OCI-LY3 (cell line): Measurements from ENCODE around the gene TAS1R1.
A peak's percentile ranks its signal among the peaks of the same experiment; 100 is the strongest.

Experiments
- H2AFZ ChIP-seq: fragments of 200-600, 300-600 bp; shearing (Covaris generic); 2 replicates; pipeline ENCODE4 v1.6.0; 2014; ENCODE audit warnings: antibody characterized with exemption, low read depth, low read length
- H3K27ac ChIP-seq: fragments of 200-600, 300-600 bp; sonication (generic); 2 replicates; pipeline ENCODE4 v1.5.1; 2014; ENCODE audit warnings: mild to moderate bottlenecking, low read length, moderate library complexity, mixed read lengths
- H3K27me3 ChIP-seq: fragments of 200-600, 300-600 bp; sonication (generic); 2 replicates; pipeline ENCODE4 v1.6.1; 2014; ENCODE audit warnings: low read depth, low read length, mixed read lengths
- H3K36me3 ChIP-seq: fragments of 200-600, 300-600 bp; sonication (generic); replicated peaks from 2 replicates; pipeline ENCODE3; 2014; ENCODE audit warnings: low read depth, low read length, mixed read lengths
- H3K4me1 ChIP-seq: fragments of 300-600, 200-600 bp; sonication (generic); 2 replicates; pipeline ENCODE4 v1.6.1; 2014; ENCODE audit warnings: low read length, mixed read lengths
- H3K4me2 ChIP-seq: fragments of 200-600, 300-600 bp; sonication (generic); 2 replicates; pipeline ENCODE4 v1.6.1; 2014; ENCODE audit warnings: low read length, mixed read lengths
- H3K4me3 ChIP-seq: fragments of 300-600, 200-600 bp; sonication (generic); 2 replicates; pipeline ENCODE4 v1.5.1; 2014; ENCODE audit warnings: antibody characterized with exemption, mild to moderate bottlenecking, low read length, moderate library complexity
- H3K79me2 ChIP-seq: fragments of 300-600, 200-600 bp; shearing (Covaris generic); 2 replicates; pipeline ENCODE4 v1.6.1; 2014; ENCODE audit warnings: mild to moderate bottlenecking, low read length, mixed read lengths
- H3K9ac ChIP-seq: fragments of 300-600, 200-600 bp; shearing (Covaris generic); 2 replicates; pipeline ENCODE4 v1.6.0; 2014; ENCODE audit warnings: mild to moderate bottlenecking, low read length, moderate library complexity
- H3K9me3 ChIP-seq: fragments of 200-600, 300-600 bp; shearing (Covaris generic); 2 replicates; pipeline ENCODE4 v1.6.1; 2014; ENCODE audit warnings: low read length, mixed read lengths; ENCODE audit not compliant: insufficient read depth
- H4K20me1 ChIP-seq: fragments of 200-600, 300-600 bp; sonication (generic); 2 replicates; pipeline ENCODE4 v1.6.1; 2016; ENCODE audit warnings: low read length, mixed read lengths; ENCODE audit not compliant: insufficient read depth
- EZH2phosphoT487 ChIP-seq: fragments of 200-600 bp; shearing (Covaris generic); IDR thresholded peaks from 2 replicates; pipeline ENCODE4 v1.6.1; 2018; ENCODE audit warnings: antibody characterized with exemption, mixed run types, low read depth
- TF ChIP-seq, protein P1 (sequence below): fragments of 200-600, 300-600 bp; sonication (generic); IDR thresholded peaks from 2 replicates; pipeline ENCODE4 v1.5.1; 2014; ENCODE audit warnings: antibody characterized with exemption, low read length, low read depth

Gene TAS1R1

DNA sequence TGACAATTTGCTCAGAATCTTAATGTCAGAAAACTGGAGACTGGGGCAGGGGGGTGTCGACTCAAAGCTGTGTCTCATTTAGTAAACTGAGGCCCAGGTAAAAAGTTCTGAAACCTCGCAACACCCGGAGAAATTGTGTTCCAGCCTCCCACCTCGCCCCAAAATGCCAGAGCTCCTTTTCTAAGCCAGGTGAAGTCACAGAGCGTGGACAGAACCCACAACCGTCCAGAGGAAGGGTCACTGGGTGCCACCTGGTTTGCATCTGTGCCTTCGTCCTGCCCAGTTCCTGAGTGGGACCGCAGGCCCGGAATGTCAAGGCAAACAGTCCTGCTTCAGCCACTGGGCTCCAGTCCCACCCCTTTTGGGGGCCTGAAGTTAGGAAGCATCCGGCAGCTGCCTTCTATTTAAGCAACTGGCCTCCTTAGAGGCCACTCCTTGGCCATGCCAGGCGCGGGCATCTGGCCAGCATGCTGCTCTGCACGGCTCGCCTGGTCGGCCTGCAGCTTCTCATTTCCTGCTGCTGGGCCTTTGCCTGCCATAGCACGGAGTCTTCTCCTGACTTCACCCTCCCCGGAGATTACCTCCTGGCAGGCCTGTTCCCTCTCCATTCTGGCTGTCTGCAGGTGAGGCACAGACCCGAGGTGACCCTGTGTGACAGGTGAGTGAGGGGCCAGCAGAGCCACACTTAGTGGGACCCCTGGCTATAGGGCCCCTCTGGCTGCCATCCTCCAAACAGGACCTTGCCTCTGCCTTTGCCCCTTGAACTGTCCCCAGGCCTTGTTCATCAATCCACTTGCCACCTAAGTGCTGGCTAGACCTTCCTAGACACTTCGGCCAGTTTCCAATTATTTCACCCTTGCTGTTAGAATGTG is at the start of gene TAS1R1:
Gene TAS1R1, plus strand, starts transcription at position 401 of the 872 bp plus-strand sequence. Its CDS starts 67 bp downstream, at position 468.
- peak within 1 kb of the TSS; percentile 40 for H3K27ac ChIP-seq
- peaks cover 11% of the 10 kb centered on the region for H3K4me1 ChIP-seq
- peak within 1 kb of the TSS; percentile 77 for H3K9ac ChIP-seq
- no peaks in the 10 kb centered on the region for H3K36me3 ChIP-seq
- H4K20me1 ChIP-seq = no peaks in the 10 kb centered on the region
- H3K79me2 ChIP-seq = peaks cover 31% of the 10 kb centered on the region
- peak within 1 kb of the TSS; percentile 85 for H3K4me2 ChIP-seq
- no peaks in the 10 kb centered on the region for H3K27me3 ChIP-seq
- TF ChIP-seq, protein P1, sequence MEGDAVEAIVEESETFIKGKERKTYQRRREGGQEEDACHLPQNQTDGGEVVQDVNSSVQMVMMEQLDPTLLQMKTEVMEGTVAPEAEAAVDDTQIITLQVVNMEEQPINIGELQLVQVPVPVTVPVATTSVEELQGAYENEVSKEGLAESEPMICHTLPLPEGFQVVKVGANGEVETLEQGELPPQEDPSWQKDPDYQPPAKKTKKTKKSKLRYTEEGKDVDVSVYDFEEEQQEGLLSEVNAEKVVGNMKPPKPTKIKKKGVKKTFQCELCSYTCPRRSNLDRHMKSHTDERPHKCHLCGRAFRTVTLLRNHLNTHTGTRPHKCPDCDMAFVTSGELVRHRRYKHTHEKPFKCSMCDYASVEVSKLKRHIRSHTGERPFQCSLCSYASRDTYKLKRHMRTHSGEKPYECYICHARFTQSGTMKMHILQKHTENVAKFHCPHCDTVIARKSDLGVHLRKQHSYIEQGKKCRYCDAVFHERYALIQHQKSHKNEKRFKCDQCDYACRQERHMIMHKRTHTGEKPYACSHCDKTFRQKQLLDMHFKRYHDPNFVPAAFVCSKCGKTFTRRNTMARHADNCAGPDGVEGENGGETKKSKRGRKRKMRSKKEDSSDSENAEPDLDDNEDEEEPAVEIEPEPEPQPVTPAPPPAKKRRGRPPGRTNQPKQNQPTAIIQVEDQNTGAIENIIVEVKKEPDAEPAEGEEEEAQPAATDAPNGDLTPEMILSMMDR = no peak
- no peak for TF ChIP-seq EZH2phosphoT487
- peak within 1 kb of the TSS; percentile 100 for H3K4me3 ChIP-seq
- peak within 1 kb of the TSS; percentile 82 for H2AFZ ChIP-seq
- no peaks in the 10 kb centered on the region for H3K9me3 ChIP-seq

DNA sequence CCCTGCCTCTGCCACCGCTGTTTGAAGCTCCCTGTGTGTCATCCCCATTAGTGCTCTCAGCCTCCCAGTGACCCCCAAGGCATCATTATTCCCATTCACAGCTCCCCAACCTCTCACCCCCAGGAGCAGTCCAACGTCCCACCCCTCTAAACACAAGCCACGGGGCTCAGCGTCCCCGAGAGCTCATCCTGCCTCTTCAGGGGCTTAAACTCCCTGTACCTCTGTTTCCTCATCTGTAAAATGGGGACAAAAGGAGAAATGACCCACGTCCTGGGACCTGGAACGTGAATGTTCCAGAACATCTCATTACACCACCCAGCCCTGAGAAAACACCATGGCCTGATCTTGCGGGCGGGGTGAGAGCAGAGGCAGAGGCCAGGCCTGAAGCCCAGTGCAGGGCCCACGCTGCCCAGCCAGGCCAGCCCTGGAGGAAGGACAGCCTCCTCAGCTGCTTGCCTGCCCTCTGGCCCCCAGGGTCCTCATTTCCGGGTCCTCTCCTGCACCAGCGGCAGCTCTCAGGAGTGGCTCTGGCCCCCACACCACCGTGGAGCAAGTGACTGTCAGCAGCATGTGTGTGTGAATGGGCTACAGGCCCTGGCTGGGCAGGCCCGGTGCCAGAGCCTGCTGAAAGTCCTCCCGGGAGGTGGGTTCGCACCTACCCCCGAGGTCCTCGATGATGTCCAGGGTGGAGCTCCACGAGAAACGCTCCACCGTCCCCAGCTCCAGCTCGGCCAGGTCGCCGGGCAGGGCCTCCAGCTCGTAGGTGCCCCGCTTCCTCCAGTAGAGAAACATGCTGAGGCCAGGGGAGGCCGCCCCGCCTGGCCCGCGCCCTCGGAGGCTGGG is 49.5 kb upstream of the TAS1R1 start:
- Histone ChIP-seq H3K4me1 (no peaks in the 10 kb centered on the region), H3K9me3 (no peaks in the 10 kb centered on the region), H3K9ac (no peak overlapping the region), H3K27me3 (0 out of 2 replicates have a peak, but pooled peaks cover 3% of the 10 kb centered on the region), H3K4me3 (no peak overlapping the region), H4K20me1 (no peaks in the 10 kb centered on the region), H3K36me3 (no peaks in the 10 kb centered on the region), H3K27ac (no peak overlapping the region), H2AFZ (no peak overlapping the region), H3K4me2 (no peak overlapping the region), H3K79me2 (no peaks in the 10 kb centered on the region)
- TF ChIP-seq, protein P1 = no peak
- TF ChIP-seq EZH2phosphoT487 = no peak

DNA sequence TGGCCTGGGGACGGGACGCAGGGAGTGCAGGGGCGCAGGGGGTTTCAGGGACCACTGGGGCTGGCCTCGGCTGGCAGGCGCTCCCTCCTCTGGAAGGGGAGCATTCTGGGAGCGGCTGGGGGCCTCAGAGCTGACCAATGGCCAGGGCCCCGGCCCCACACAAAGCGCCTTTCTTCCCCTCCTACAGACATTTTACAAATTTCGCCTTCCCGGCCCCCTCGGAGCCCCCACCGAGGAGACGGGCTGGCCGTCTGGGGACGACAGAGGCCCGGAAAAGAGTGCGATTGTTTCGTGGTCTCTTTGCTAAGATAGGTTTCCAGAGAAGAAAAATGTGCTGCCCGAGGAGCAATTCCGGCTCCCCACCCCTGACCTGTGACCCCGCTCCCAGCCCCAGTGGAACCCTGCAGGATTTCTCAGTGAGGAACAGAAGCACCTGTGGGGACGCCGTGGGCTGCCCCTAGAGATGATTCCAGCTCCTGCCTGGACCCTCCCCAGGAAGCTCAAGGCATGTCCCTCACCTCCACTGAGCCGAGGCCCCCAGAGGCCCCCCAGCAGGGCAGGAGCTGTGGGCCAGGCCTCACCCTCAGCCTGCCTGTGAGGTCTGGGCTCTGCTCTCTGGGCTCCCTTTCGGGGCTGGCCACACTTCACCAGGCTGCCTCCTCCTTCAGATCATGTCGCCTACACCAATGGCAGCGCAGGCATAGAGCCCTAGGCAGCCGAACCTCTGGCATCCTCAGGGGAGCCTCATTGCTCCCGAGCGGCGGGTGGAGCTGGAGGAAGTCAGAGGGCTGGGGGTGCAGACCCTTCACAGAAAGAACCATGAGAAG is 48.7 kb upstream of the TAS1R1 start:
- no peaks in the 10 kb centered on the region for H3K4me1 ChIP-seq
- H3K9ac ChIP-seq = no peak overlapping the region
- H3K79me2 ChIP-seq = no peaks in the 10 kb centered on the region
- H2AFZ ChIP-seq = no peak overlapping the region
- no peak overlapping the region for H3K27ac ChIP-seq
- no peaks in the 10 kb centered on the region for H3K36me3 ChIP-seq
- H3K4me3 ChIP-seq = no peak overlapping the region
- no peak overlapping the region for H3K4me2 ChIP-seq
- no peaks in the 10 kb centered on the region for H3K27me3 ChIP-seq
- H4K20me1 ChIP-seq = no peaks in the 10 kb centered on the region
- no peaks in the 10 kb centered on the region for H3K9me3 ChIP-seq
- TF ChIP-seq EZH2phosphoT487 = no peak
- TF ChIP-seq, protein P1 = no peak
